ENCODE measurements around the gene DENND6A.
"Not testable (repeated sequence)": the region's sequence is repeated elsewhere in the genome, so short reads cannot be mapped to it uniquely, and the experiment has no call there.

DENND6A gene

GRCh38 chr3:57692396-57693147, at the start of gene DENND6A:
Gene DENND6A (minus strand): TSS chr3:57693077. CDS start chr3:57693018, 59 bp downstream.
- peak; percentile 92 to 93 for DNase-seq (ENCODE audit: low read depth in 2 of 2)

GRCh38 chr3:57740027-57740426, 47.1 kb upstream of the DENND6A start:
- no peak for DNase-seq (ENCODE audit: low read depth in 2 of 2)

- no peak for DNase-seq (ENCODE audit: low read depth in 2 of 2)
Measured at GRCh38 chr3:57738391-57738790, 45.5 kb upstream of the DENND6A start.

GRCh38 chr3:57737840-57738239, 45.0 kb upstream of the DENND6A start:
- no peak for DNase-seq (ENCODE audit: low read depth in 2 of 2)

- DNase-seq (ENCODE audit: low read depth in 2 of 2) = no peak
Measured at GRCh38 chr3:57735405-57735804, 42.5 kb upstream of the DENND6A start.

- no peak for DNase-seq (ENCODE audit: low read depth in 2 of 2)
Measured at GRCh38 chr3:57733790-57734189, 40.9 kb upstream of the DENND6A start.

- no peak for DNase-seq (ENCODE audit: low read depth in 2 of 2)
Measured at GRCh38 chr3:57731311-57731710, 38.4 kb upstream of the DENND6A start.

GRCh38 chr3:57730682-57731081, 37.8 kb upstream of the DENND6A start:
- DNase-seq (ENCODE audit: low read depth in 2 of 2) = no peak

- no peak for DNase-seq (ENCODE audit: low read depth in 2 of 2)
Measured at GRCh38 chr3:57729334-57730045, 36.6 kb upstream of the DENND6A start.

- DNase-seq (ENCODE audit: low read depth in 2 of 2) = no peak
Measured at GRCh38 chr3:57727106-57727505, 34.2 kb upstream of the DENND6A start.

GRCh38 chr3:57726397-57726796, 33.5 kb upstream of the DENND6A start:
- no peak for DNase-seq (ENCODE audit: low read depth in 2 of 2)

- no peak for DNase-seq (ENCODE audit: low read depth in 2 of 2)
Measured at GRCh38 chr3:57718118-57718517, 25.2 kb upstream of the DENND6A start.

- no peak for DNase-seq (ENCODE audit: low read depth in 2 of 2)
Measured at GRCh38 chr3:57717205-57717868, 24.5 kb upstream of the DENND6A start.

GRCh38 chr3:57715686-57716085, 22.8 kb upstream of the DENND6A start:
- no peak for DNase-seq (ENCODE audit: low read depth in 2 of 2)

- no peak for DNase-seq (ENCODE audit: low read depth in 2 of 2)
Measured at GRCh38 chr3:57709559-57709958, 16.7 kb upstream of the DENND6A start.

- no peak for DNase-seq (ENCODE audit: low read depth in 2 of 2)
Measured at GRCh38 chr3:57709031-57709430, 16.2 kb upstream of the DENND6A start.

- DNase-seq (ENCODE audit: low read depth in 2 of 2) = no peak
Measured at GRCh38 chr3:57706462-57706861, 13.6 kb upstream of the DENND6A start.

- DNase-seq (ENCODE audit: low read depth in 2 of 2) = not testable (repeated sequence)
Measured at GRCh38 chr3:57705351-57705750, 12.5 kb upstream of the DENND6A start.

- DNase-seq (ENCODE audit: low read depth in 2 of 2) = no peak
Measured at GRCh38 chr3:57701781-57702180, 8.9 kb upstream of the DENND6A start.

- no peak for DNase-seq (ENCODE audit: low read depth in 2 of 2)
Measured at GRCh38 chr3:57700737-57701136, 7.9 kb upstream of the DENND6A start.

- no peak for DNase-seq (ENCODE audit: low read depth in 2 of 2)
Measured at GRCh38 chr3:57699591-57699990, 6.7 kb upstream of the DENND6A start.

- no peak for DNase-seq (ENCODE audit: low read depth in 2 of 2)
Measured at GRCh38 chr3:57696801-57697321, 4.0 kb upstream of the DENND6A start.
